HG02885 (cell line): Measurements from ENCODE around the gene KCTD11.
"Not testable (repeated sequence)": the region's sequence is repeated elsewhere in the genome, so short reads cannot be mapped to it uniquely, and the experiment has no call there.

ENCODE experiments used
- ATAC-seq: cut with Tn5 transposase; IDR thresholded peaks from one replicate; pipeline ENCODE4 v1.9.1; 2021; ENCODE audit warnings: mild to moderate bottlenecking; ENCODE audit not compliant: unreplicated experiment, poor library complexity

The KCTD11 gene

DNA sequence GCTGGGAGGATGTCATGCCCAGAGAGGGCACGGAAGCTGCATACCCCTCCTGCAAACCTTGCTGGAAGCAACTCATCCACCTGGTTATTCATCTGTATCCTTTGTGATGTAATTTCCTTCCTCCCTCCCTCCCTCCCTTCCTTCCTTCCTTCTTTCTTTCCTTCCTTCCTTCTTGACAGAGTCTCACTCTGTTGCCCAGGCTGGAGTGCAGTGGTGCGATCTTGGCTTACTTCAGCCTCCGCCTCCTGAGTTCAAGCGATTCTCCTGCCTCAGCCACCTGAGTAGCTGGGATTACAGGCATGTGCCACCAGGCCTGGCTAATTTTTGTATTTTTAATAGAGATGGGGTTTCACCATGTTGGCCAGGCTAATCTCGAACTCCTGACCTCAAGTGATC, 16.6 kb downstream of the KCTD11 start:
- ATAC-seq, result not testable (repeated sequence)

DNA sequence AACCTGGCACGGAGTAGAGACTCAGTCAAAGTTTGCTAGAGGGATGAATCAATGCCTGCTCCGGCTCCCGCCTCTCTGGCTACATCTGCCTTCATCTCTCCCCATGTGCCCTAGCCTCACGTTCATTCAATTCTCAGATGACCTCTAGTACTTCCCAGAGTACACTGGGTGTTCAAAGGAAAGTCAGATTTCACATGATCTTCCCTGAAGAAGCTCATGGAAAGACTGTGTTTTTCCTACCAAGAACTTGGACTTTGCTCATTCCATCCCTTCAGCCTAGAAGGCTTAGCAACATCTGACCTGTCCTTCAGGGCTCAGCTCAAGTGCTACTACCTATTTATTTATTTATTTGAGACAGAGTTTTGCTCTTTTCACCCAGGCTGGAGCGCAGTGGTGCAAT, 17.9 kb downstream of the KCTD11 start:
- no peak for ATAC-seq

GRCh38 chr17:7370853-7371252, 18.9 kb downstream of the KCTD11 start:
- no peak for ATAC-seq

DNA sequence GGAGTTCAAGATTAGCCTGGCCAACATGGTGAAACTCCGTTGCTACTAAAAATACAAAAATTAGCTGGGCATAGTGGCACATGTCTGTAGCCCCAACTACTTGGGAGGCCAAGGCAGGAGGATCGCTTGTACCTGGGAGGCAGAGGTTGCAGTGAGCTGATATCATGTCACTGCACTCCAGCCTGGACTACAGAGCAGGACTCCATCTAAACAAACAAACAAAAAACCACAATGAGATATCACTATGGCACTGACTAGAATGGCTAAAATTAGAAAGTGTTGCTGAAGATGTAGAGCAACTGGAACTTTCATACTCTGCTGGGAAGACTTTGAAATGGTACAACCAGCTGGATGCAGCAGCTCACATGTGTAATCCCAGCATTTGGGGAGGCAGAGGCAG, 22.4 kb downstream of the KCTD11 start:
- ATAC-seq, result no peak

GRCh38 chr17:7379134-7379533, 27.2 kb downstream of the KCTD11 start:
- ATAC-seq, result no peak

GRCh38 chr17:7380321-7380720, 28.4 kb downstream of the KCTD11 start:
- ATAC-seq, result no peak

GRCh38 chr17:7380855-7381683, 29.1 kb downstream of the KCTD11 start, which contains the start of gene TNK1:
TSS of gene TNK1 (plus strand) at chr17:7381089. CDS start at chr17:7382927, 1,838 bp downstream.
- no peak for ATAC-seq

GRCh38 chr17:7382901-7383300, 30.9 kb downstream of the KCTD11 start:
- ATAC-seq, result no peak

DNA sequence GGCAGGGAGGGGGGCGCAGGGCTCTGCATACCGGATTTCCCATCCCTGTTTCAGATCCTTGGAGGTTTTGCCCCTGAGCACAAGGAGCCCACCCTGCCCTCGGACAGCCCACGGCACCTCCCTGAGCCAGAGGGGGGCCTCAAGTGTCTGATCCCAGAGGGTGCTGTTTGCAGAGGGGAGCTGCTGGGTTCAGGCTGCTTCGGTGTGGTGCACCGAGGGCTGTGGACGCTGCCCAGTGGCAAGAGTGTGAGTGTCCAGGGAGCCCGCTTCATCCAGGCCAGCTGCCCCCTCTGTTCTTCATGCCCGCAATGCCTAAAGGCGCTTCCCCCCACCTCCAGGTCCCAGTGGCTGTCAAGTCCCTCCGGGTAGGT, 31.4 kb downstream of the KCTD11 start:
- ATAC-seq, result no peak

GRCh38 chr17:7383742-7384488, 32.0 kb downstream of the KCTD11 start:
- ATAC-seq, result peak; percentile 64

DNA sequence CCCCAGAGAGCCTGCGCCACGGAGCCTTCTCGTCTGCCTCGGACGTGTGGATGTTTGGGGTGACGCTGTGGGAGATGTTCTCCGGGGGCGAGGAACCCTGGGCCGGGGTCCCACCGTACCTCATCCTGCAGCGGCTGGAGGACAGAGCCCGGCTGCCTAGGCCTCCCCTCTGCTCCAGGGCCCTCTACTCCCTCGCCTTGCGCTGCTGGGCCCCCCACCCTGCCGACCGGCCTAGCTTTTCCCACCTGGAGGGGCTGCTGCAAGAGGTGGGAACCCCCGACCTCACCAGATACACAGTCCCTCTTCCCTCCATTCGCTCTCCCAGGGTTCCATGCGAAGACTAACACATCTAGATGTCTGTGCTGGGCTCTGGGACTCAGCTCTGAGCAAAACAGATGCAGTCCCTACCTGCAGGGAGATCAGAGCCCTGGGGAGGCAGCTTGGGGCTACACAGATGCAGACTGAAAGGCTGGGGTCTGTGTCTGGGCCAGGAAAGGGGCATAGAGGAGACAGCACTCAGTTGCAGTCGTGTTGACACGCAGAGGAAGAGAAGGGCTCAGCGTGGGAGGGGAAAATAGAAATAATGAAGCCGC, 32.6 kb downstream of the KCTD11 start:
- ATAC-seq, result no peak

DNA sequence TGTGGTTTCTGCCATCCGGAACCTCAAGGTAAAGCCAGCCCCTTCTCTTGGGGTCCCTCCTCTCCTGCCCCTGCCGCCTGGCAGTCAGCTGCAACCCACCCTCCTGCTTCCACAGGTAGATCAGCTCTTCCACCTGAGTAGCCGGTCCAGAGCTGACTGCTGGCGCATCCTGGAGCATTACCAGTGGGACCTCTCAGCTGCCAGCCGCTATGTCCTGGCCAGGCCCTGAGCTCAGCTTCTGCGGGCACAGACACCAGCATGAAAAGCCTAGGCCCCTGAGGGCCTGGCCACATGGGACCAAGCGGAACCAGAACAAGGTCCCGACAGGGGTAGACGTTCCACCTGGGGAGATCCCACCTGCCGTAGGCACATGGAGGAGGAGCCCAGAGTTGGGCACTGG, 36.9 kb downstream of the KCTD11 start:
- ATAC-seq, result no peak

DNA sequence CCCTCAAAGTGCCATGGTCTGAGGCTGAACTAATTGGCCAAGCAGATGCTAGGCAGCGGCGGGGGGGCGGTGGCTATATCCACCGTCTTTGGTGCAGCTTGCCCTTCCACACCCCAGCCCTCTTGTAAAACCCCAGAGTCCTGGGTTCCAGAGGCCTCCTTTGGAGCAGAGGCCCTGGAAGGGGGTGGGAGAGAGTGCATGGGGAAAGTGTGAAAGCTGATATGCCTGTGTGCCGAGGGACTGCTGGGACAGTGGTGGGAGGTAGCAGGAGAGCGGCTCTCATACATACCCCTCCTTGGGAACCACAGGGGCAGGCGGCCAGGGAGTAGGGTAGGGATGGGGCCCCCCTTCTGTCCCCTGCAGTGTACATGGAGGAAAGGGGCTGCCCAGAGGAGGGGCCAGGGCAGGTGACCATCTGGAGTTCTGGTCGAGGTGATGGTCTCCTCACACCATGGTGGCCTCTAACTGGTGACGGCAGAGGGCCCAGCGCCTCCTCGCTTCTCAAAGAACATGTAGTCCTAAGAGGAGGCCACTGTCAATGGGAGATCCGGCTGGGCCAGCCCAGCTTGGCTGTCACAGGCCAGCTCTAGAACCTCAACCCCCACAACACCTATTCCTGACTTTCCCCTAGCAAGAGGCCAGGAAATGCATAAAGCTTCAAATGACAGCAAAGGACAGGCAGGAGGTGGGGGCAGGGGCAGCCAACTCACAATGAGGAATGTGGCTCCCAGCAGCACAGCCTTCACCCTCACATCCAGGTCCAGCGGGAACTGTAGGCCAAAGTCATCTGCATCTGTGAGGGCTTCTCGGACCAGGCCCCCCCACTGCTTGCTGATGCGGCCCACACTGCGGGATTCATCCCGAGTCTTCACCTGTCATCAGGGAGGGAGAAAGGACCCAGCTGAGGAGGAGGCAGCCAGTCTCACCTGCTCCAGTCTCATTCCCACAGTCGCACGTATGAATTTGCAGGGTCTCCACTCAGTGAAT, 38.3 kb downstream of the KCTD11 start:
- ATAC-seq, result no peak

- no peak for ATAC-seq
These were observed 39.3 kb downstream of the KCTD11 start for GRCh38 chr17:7391307-7391706.

- ATAC-seq, result no peak
These were observed 41.0 kb downstream of the KCTD11 start for GRCh38 chr17:7392696-7393612.

DNA sequence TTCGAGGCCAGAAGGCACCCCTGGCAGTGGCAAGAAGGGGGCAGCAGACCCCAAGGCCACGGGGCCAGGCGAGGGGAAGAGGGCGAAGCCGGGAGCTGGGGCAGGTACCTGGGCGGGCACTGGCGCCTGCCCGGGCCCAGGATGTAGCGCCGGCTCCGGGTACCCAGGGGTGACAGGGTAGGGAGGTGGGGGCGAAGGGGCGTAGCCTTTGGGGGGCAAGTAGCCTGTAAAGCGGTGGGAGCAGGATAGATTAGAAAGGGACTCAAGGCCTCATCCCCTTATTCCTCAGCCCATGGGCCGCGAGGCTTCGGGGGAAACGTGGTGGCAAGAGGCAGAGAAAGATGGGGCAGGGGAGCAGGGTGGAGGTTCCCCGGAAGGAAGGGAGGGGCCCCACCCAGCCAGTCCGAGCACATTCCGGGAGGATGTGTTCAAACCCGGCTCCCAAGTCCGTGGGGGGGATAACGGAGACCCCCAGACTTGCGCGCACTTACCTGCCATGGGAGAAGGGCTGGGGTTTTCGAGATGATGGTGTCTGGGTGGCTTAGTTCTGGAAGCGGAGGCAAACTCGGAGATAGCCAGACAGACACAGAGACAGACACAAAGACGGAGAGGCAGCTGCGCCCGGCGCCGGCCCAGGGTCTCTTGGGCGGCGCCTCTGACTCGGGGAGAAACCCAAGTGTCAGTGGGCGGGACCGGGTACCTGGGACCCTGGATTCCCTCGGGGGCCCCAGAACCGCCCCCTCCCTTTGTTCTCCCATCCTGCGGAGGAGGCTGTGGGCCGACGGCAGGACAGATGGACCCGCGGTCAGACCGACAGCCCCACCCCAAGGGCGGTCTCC, 41.9 kb downstream of the KCTD11 start:
- ATAC-seq, result peak; percentile 58

DNA sequence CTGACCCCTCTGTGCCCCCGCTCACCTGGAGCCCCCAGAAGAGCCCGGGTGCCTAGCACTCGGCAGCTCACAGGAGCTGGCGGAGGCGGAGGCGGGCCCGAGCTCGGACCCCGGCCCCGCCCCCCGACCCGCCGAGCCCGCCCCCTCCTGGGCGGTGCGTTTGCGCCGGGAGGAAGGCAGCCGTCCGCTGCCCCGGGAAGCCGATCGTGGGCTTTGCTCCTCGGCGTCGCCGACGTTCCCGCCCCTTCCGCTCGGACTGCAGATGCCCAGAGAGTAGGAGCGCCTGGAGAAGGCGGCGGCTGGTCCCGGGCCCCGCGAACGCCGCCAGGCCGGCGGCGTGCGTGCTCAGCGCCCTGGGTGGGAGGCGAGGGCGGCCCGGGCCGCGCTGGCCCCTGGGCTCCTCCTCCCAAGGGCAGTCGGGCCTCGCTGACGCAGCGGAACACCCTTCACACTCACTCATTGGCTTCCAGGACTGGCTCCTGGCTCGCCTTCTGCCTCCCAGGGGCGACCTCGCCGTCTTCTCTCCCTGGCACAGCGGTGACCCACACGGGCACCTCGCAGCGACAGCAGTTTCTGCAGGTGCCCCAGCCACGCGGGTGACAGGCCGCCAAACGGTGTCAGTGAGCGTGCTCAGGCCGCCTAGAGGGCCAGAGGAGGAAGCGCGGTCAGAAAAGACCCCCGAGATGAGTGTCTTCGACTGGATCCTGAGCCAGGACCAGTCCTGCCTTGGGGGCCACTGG, 42.7 kb downstream of the KCTD11 start, which contains the start of gene PLSCR3:
TSS of gene PLSCR3 (minus strand) at position 74 of the 740 bp plus-strand sequence. CDS start 415 bp downstream, outside the sequence.
- ATAC-seq, result peak; percentile 85
